ENCODE results near the gene SERINC2.

The SERINC2 gene

GRCh38 chr1:31412732-31413404, at the start of gene SERINC2:
Gene SERINC2, plus strand, starts transcription at chr1:31413213. Its CDS starts 53 bp downstream, at chr1:31413266.
- no peak for DNase-seq (ENCODE audit: low read depth)

GRCh38 chr1:31364561-31365250, 48.3 kb upstream of the SERINC2 start:
- DNase-seq (ENCODE audit: low read depth) = no peak

GRCh38 chr1:31366796-31367195, 46.2 kb upstream of the SERINC2 start:
- DNase-seq (ENCODE audit: low read depth) = no peak

- no peak for DNase-seq (ENCODE audit: low read depth)
Measured at GRCh38 chr1:31368611-31369107, 44.4 kb upstream of the SERINC2 start.

GRCh38 chr1:31370021-31370420, 43.0 kb upstream of the SERINC2 start:
- no peak for DNase-seq (ENCODE audit: low read depth)

- no peak for DNase-seq (ENCODE audit: low read depth)
Measured at GRCh38 chr1:31370565-31370964, 42.4 kb upstream of the SERINC2 start.

GRCh38 chr1:31371121-31371959, 41.7 kb upstream of the SERINC2 start:
- no peak for DNase-seq (ENCODE audit: low read depth)

- no peak for DNase-seq (ENCODE audit: low read depth)
Measured at GRCh38 chr1:31372051-31372450, 41.0 kb upstream of the SERINC2 start.

GRCh38 chr1:31372751-31373055, 40.3 kb upstream of the SERINC2 start:
- no peak for DNase-seq (ENCODE audit: low read depth)

GRCh38 chr1:31373056-31373896, 39.7 kb upstream of the SERINC2 start, which contains the start of gene FABP3:
Gene FABP3, minus strand, starts transcription at chr1:31373076. Its CDS starts 62 bp downstream, at chr1:31373014.
- no peak for DNase-seq (ENCODE audit: low read depth)

GRCh38 chr1:31373897-31374486, 39.0 kb upstream of the SERINC2 start:
- no peak for DNase-seq (ENCODE audit: low read depth)

- DNase-seq (ENCODE audit: low read depth) = no peak
Measured at GRCh38 chr1:31374511-31375196, 38.4 kb upstream of the SERINC2 start.

- no peak for DNase-seq (ENCODE audit: low read depth)
Measured at GRCh38 chr1:31376375-31377134, 36.5 kb upstream of the SERINC2 start.

- no peak for DNase-seq (ENCODE audit: low read depth)
Measured at GRCh38 chr1:31377364-31377863, 35.6 kb upstream of the SERINC2 start.

GRCh38 chr1:31378001-31378400, 35.0 kb upstream of the SERINC2 start:
- DNase-seq (ENCODE audit: low read depth) = no peak

- DNase-seq (ENCODE audit: low read depth) = no peak
Measured at GRCh38 chr1:31380181-31380580, 32.8 kb upstream of the SERINC2 start.

- DNase-seq (ENCODE audit: low read depth) = no peak
Measured at GRCh38 chr1:31381394-31382294, 31.4 kb upstream of the SERINC2 start.

- DNase-seq (ENCODE audit: low read depth) = no peak
Measured at GRCh38 chr1:31382379-31382989, 30.5 kb upstream of the SERINC2 start.

All from stimulated activated CD8-positive, alpha-beta memory T cell treated with anti-CD3 and anti-CD28 coated beads, Interleukin-12 subunit alpha, Interleukin-12 subunit beta, amount 100 ng/mL, for 1 hour (primary cell).